Sigmoid colon (tissue), 7 donors: ENCODE measurements around the gene KCNA1. TPM values are rescaled to one million over a fixed set of nuclear protein-coding genes. Genes with fewer than 3 reads are reported as not detected.

Source experiments
- DNase-seq: peaks from one replicate; pipeline ENCODE4 v3.0.0-alpha.2; 2019
- H3K27ac ChIP-seq, 4 donors: fragments of 200-600 bp; sonication (generic); one replicate each; pipeline ENCODE4 v1.5.1; 2016 to 2019; ENCODE audit warnings: mild to moderate bottlenecking in 1 of 4
- H3K27me3 ChIP-seq, 3 donors: fragments of 200-600 bp; sonication (generic); one replicate each; pipeline ENCODE4 v1.5.1; 2019; ENCODE audit warnings: mild to moderate bottlenecking in 1 of 3
- H3K36me3 ChIP-seq, 4 donors: fragments of 200-600 bp; sonication (generic); one replicate each; pipeline ENCODE4 v1.5.1; 2016 to 2019
- H3K4me1 ChIP-seq, 4 donors: fragments of 200-600 bp; sonication (generic); one replicate each; pipeline ENCODE4 v1.5.1; 2017 to 2019
- H3K4me3 ChIP-seq, 4 donors: fragments of 200-600 bp; sonication (generic); one replicate each; pipeline ENCODE4 v1.5.1; 2017 to 2019; ENCODE audit warnings: mild to moderate bottlenecking in 2 of 4, moderate library complexity in 1 of 4
- H3K9me3 ChIP-seq, 4 donors: fragments of 200-600 bp in 3 of 4; sonication (generic) in 3 of 4; one replicate each; pipeline versions ENCODE4 v1.5.1 to v1.6.1; 2013 to 2019
- CTCF ChIP-seq, 4 experiments: fragments of 450-650 bp in 3 of 4; fragments of 200-600 bp in 1 of 4; IDR thresholded peaks; one replicate each; pipeline ENCODE4 v1.5.1; 2016 to 2019; ENCODE audit warnings: antibody characterized with exemption in 4 of 4, mild to moderate bottlenecking in 3 of 4, moderate library complexity in 2 of 4
- EP300 ChIP-seq, 4 donors: sonication (generic); formaldehyde crosslinking; IDR thresholded peaks; one replicate each; pipeline ENCODE4 v1.6.1; 2017; ENCODE audit warnings: antibody characterized with exemption in 4 of 4
- POLR2A ChIP-seq, 2 donors: fragments of 450-650 bp; IDR thresholded peaks; one replicate each; pipeline ENCODE4 v1.6.1; 2016; ENCODE audit warnings: antibody characterized with exemption in 2 of 2, mild to moderate bottlenecking in 2 of 2, moderate library complexity in 2 of 2
- POLR2AphosphoS5 ChIP-seq, 4 donors: sonication (generic); formaldehyde crosslinking; IDR thresholded peaks; one replicate each; pipeline ENCODE4 v1.6.1; 2017; ENCODE audit warnings: antibody characterized with exemption in 4 of 4
- WGBS, 2 donors: extraction: QIAGEN DNeasy Blood & Tissue Kit; methylation state at CpG; one replicate each; pipeline ENCODE4 v1.1.7; 2013; 5-methylcytosine and 5-hydroxymethylcytosine counted together
- intact Hi-C: fragments of 100-400 bp; cut with DNase I; formaldehyde crosslinking; loops from one replicate; pipeline ENCODE4 v1.15.1; 2023
- polyA plus RNA-seq, 3 donors: library from polyadenylated mRNA; stranded (reverse); fragments of 200-250 nt; gene quantifications; one replicate each; pipeline ENCODE4 v1.2.3, GENCODE V29; 2013
- total RNA-seq, 4 donors: library from RNA; depleted of rRNA; stranded (reverse); fragments of >200 nt; gene quantifications; one replicate each; pipeline ENCODE4 v1.1.0, GENCODE V29; 2016
- donor health status: healthy with polysubstance abuse.
- donor health status: Bipolar disorder and iron deficiency.
- donor health status: healthy.

Gene KCNA1
- total and polyA plus RNA-seq, 7 donors, result 0.07 to 3.8 (median 2.4) TPM; not detected in 2

GRCh38 chr12:4943938-4944284, 34.2 kb downstream of the KCNA1 start:
- WGBS, 2 donors, result 82 to 86% methylated on average over 4 of the region's 4 CpGs

GRCh38 chr12:4947253-4947652, 37.5 kb downstream of the KCNA1 start:
- no peaks in the 10 kb centered on the region for H3K4me1 ChIP-seq
- no peak overlapping the region for H3K4me3 ChIP-seq
- DNase-seq, result no peak
- WGBS, 2 donors, result 81 to 82% methylated on average over 12 of the region's 12 CpGs
- no peak overlapping the region for H3K27ac ChIP-seq
- no peaks in the 10 kb centered on the region for H3K9me3 ChIP-seq
- no peaks in the 10 kb centered on the region for H3K36me3 ChIP-seq
- intact Hi-C loops, result no loop called here
- H3K27me3 ChIP-seq, result no peaks in the 10 kb centered on the region
- TF ChIP-seq EP300 (IDR thresholded peaks at IDR 0.05), result no peak
- TF ChIP-seq POLR2AphosphoS5 (IDR thresholded peaks at IDR 0.05), result no peak
- no peak for TF ChIP-seq CTCF (IDR thresholded peaks at IDR 0.05)
- no peak for TF ChIP-seq POLR2A (IDR thresholded peaks at IDR 0.05)

More at GRCh38 chr12:4943938-4944284, 34.2 kb downstream of the KCNA1 start:
- Histone ChIP-seq H3K27ac (no peak overlapping the region), H3K9me3 (no peaks in the 10 kb centered on the region), H3K4me3 (no peak overlapping the region), H3K36me3 (no peaks in the 10 kb centered on the region), H3K4me1 (no peaks in the 10 kb centered on the region), H3K27me3 (no peaks in the 10 kb centered on the region)
- intact Hi-C loops, result no loop called here
- no peak for TF ChIP-seq POLR2AphosphoS5 (IDR thresholded peaks at IDR 0.05)
- TF ChIP-seq CTCF (IDR thresholded peaks at IDR 0.05), result no peak
- no peak for TF ChIP-seq EP300 (IDR thresholded peaks at IDR 0.05)
- no peak for TF ChIP-seq POLR2A (IDR thresholded peaks at IDR 0.05)
- DNase-seq, result no peak

GRCh38 chr12:4951083-4951482, 41.4 kb downstream of the KCNA1 start:
- Histone ChIP-seq H3K4me1 (peaks cover 0 to 6% (median 2%) of the 10 kb centered on the region in 4 donors), H3K36me3 (no peaks in the 10 kb centered on the region), H3K9me3 (no peaks in the 10 kb centered on the region), H3K27me3 (no peaks in the 10 kb centered on the region), H3K4me3 (no peak overlapping the region), H3K27ac (no peak overlapping the region)
- DNase-seq, result no peak
- intact Hi-C loops, result no loop called here
- TF ChIP-seq POLR2A (IDR thresholded peaks at IDR 0.05) (no peak), CTCF (IDR thresholded peaks at IDR 0.05) (no peak), POLR2AphosphoS5 (IDR thresholded peaks at IDR 0.05) (no peak), EP300 (IDR thresholded peaks at IDR 0.05) (no peak)
- WGBS, 2 donors, result 83 to 89% methylated on average over 7 of the region's 7 CpGs

- DNase-seq, result no peak
- Histone ChIP-seq H3K4me1 (peaks cover 0 to 8% (median 4%) of the 10 kb centered on the region in 4 donors), H3K36me3 (no peaks in the 10 kb centered on the region), H3K27me3 (no peaks in the 10 kb centered on the region), H3K9me3 (no peaks in the 10 kb centered on the region), H3K4me3 (no peak overlapping the region), H3K27ac (no peak overlapping the region)
- intact Hi-C loops, result no loop called here
- TF ChIP-seq EP300 (IDR thresholded peaks at IDR 0.05) (no peak), POLR2A (IDR thresholded peaks at IDR 0.05) (no peak), CTCF (IDR thresholded peaks at IDR 0.05) (no peak), POLR2AphosphoS5 (IDR thresholded peaks at IDR 0.05) (no peak)
- 66 to 80% methylated on average over 3 of the region's 3 CpGs for WGBS, 2 donors
Measured at GRCh38 chr12:4951601-4952000, 41.9 kb downstream of the KCNA1 start.

GRCh38 chr12:4954621-4955354, 45.1 kb downstream of the KCNA1 start:
- Histone ChIP-seq H3K4me1 (peaks cover 0 to 19% (median 9%) of the 10 kb centered on the region in 4 donors), H3K27me3 (no peaks in the 10 kb centered on the region), H3K4me3 (no peak overlapping the region), H3K27ac (no peak overlapping the region), H3K36me3 (no peaks in the 10 kb centered on the region), H3K9me3 (no peaks in the 10 kb centered on the region)
- 52 to 73% methylated on average over 10 of the region's 10 CpGs for WGBS, 2 donors
- TF ChIP-seq POLR2AphosphoS5 (IDR thresholded peaks at IDR 0.05), result no peak
- TF ChIP-seq CTCF (IDR thresholded peaks at IDR 0.05), result no peak
- no peak for TF ChIP-seq EP300 (IDR thresholded peaks at IDR 0.05)
- no peak for TF ChIP-seq POLR2A (IDR thresholded peaks at IDR 0.05)
- intact Hi-C loops, result no loop called here
- no peak for DNase-seq
